Coronary artery (tissue), 2 donors: ENCODE measurements around the gene CHN2.

ENCODE experiments used
- DNase-seq: peaks from one replicate; pipeline ENCODE4 v3.0.0-alpha.2; 2017; ENCODE audit warnings: low spot score
- H3K27ac ChIP-seq, 2 donors: fragments of 200-600 bp; sonication (generic); one replicate each; pipeline ENCODE4 v1.5.1; 2016 to 2019
- H3K4me3 ChIP-seq: fragments of 200-600 bp; sonication (generic); 2 replicates; pipeline ENCODE4 v1.5.1; 2016; ENCODE audit warnings: mild to moderate bottlenecking, moderate library complexity
- TF ChIP-seq, protein P1 (sequence below): fragments of 200-600 bp; sonication (generic); IDR thresholded peaks from one replicate; pipeline ENCODE4 v1.5.1; 2019; ENCODE audit warnings: antibody characterized with exemption

Gene CHN2

DNA sequence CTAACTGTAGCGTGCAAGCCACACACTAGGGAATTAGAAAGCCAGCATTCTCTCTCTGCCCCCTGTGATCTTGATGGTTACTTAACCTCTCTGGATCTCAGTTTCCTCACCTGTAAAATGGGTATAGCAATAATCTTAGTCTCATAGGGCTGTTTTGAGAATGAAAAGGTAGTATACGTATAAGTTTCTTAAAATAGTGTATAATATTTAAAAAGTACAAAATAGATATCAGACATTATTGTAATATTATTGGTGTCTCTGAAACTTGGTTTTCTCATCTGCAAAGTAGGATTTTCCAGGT lies 80.4 kb downstream of the CHN2 start:
- TF ChIP-seq, protein P1, sequence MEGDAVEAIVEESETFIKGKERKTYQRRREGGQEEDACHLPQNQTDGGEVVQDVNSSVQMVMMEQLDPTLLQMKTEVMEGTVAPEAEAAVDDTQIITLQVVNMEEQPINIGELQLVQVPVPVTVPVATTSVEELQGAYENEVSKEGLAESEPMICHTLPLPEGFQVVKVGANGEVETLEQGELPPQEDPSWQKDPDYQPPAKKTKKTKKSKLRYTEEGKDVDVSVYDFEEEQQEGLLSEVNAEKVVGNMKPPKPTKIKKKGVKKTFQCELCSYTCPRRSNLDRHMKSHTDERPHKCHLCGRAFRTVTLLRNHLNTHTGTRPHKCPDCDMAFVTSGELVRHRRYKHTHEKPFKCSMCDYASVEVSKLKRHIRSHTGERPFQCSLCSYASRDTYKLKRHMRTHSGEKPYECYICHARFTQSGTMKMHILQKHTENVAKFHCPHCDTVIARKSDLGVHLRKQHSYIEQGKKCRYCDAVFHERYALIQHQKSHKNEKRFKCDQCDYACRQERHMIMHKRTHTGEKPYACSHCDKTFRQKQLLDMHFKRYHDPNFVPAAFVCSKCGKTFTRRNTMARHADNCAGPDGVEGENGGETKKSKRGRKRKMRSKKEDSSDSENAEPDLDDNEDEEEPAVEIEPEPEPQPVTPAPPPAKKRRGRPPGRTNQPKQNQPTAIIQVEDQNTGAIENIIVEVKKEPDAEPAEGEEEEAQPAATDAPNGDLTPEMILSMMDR, result no peak
- DNase-seq, result no peak
- H3K4me3 ChIP-seq, result no peak overlapping the region
- no peak overlapping the region for H3K27ac ChIP-seq

DNA sequence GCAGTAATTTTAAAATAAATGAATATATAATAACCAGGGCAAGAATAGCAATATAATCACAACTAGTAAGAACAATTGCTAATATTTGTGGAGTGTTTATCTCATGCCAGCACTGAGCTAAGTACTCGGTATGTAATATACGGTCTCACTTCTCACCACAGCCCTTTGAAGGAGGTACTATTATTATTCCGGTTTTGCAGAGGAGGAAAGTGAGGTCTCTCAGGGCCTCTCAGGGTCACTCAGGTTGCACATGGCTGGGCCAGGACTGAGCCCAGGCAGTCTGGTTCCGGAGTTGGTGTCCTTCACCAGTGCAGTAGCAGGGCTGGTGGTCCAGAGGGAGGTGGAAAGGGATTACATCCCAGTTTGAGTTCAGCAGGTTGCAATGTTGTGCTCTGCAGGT lies 80.9 kb downstream of the CHN2 start:
- no peak overlapping the region for H3K27ac ChIP-seq
- DNase-seq, result no peak
- no peak overlapping the region for H3K4me3 ChIP-seq
- TF ChIP-seq, protein P1, result no peak

DNA sequence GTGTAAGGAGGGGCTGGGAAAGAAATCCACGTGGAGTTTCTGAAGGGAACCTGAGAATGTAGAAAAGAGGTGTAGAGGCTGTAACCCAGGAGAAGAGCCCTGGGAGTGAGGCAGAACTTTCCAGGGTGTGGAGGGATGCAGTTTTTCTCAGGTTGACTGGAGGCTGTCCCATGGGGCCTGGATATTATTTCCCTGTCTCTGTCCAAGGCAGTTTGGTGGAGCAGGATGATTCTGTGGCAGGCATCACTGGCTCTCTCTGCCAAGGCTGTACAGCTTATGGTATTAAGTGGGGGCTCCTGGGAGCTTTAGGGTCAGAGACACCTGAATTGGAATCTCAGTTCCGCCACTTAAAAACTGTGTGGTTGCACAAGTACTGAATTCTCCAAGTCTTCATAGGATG lies 81.6 kb downstream of the CHN2 start:
- no peak for DNase-seq
- TF ChIP-seq, protein P1, result no peak
- no peak overlapping the region for H3K27ac ChIP-seq
- H3K4me3 ChIP-seq, result no peak overlapping the region

DNA sequence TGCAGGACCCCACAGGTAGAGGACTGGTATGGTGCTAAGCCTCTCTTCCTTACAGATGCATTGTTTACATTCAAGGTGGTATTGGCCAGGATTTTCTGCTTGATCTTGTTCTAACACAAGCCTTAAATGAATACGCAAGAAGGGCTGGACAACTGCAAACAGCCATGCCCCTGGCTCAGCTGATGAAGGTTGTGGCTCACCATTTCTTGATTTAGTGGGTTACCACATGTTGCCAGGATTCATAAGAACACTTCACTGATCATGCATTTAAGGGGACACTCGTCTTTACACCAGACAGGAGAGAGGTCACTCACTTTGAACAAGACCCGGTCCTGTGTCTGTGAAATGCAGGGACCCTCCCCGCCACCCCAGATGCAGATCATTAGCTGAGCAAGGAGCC lies 82.2 kb downstream of the CHN2 start:
- TF ChIP-seq, protein P1, result no peak
- no peak overlapping the region for H3K4me3 ChIP-seq
- no peak for DNase-seq
- H3K27ac ChIP-seq, result no peak overlapping the region

DNA sequence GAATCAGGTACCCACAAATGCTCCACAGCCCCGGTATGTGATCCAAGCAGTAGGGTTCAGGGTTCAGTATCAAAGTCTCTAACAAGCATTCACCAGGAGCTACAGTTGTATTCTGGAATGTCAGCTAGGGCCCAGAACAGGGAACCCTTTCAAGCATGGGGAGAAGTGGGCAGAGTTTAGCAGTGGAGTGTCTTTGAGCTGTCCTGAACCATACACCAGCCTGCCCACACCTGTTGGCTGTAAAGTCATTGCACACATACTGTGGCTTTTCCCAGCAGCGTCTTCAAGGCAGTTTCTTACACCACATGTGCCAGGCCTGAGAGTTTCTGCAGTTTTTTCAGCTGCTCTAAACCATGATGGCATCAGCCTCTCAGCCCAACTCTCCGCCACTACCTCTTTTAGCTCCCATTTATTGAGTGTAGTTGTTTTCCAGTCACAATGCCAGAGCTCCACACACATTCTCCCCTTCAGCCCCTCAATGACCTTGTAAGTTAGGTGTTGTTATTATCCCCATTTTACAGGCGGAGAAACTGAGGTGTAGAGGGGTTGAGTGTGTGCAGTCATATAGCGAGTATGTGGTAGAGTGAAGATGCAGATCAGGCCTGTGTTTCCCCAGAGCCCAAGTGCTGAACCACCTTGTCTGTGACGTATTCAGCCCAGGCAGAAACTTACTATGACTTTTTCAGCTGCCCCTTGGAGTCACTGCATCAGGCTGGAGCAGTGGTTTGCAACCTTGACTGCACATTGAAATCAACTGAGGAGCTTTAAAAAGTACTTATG lies 83.1 kb downstream of the CHN2 start:
- no peak overlapping the region for H3K27ac ChIP-seq
- H3K4me3 ChIP-seq, result no peak overlapping the region
- TF ChIP-seq, protein P1, result no peak
- DNase-seq, result no peak

DNA sequence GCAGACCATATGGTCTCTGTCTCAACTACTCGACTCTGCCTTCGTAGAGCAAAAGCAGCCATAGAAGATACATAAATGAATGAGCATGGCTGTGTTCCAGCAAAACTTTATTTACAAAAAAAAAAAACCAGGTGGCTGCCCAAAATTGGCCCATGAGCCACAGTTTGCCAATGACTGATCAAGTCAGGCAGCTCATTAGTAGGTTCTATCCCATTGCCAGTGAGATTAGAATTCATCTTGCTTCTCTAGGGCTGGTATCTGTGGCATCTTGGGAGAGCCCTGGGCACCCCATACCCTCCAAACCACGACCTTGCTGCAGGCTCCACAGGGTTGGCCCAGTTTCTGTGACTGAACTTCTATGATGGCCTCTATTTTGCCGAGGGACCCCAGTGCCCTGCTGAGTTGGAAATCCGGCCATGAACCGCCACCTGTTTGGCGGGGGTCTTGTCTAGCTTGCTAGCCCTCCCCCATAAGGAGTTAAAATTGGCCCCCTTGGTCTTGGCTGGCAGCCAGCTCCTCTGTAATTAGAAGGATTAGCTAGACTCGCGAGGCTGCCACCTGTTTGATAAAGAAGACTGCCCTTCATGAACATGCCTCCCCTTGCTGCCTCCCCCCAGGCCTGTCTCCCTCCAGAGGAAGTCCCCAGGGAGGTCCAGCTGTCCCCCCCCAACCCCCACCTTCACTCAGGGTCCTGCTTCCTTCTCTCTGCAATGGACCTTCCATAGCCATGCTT lies 83.9 kb downstream of the CHN2 start:
- H3K27ac ChIP-seq, result no peak overlapping the region
- no peak for DNase-seq
- TF ChIP-seq, protein P1, result no peak
- H3K4me3 ChIP-seq, result no peak overlapping the region
